AG10803 (cell line): ENCODE data around the gene SEC22B.
"Not testable (repeated sequence)": the region's sequence is repeated elsewhere in the genome, so short reads cannot be mapped to it uniquely, and the experiment has no call there.

Experiments
- DNase-seq: peaks from one replicate; pipeline ENCODE4 v3.0.0; 2010; ENCODE audit warnings: low read depth
- H3K4me3 ChIP-seq: 2 replicates; pipeline ENCODE4 v1.5.1; 2011; ENCODE audit warnings: mild to moderate bottlenecking, low read length, control low read depth
- TF ChIP-seq, protein P1 (sequence below): conservative IDR thresholded peaks from 2 replicates; pipeline ENCODE4 v1.5.1; 2011; ENCODE audit warnings: mild to moderate bottlenecking, low read length, control low read depth, inconsistent platforms

The SEC22B gene

DNA sequence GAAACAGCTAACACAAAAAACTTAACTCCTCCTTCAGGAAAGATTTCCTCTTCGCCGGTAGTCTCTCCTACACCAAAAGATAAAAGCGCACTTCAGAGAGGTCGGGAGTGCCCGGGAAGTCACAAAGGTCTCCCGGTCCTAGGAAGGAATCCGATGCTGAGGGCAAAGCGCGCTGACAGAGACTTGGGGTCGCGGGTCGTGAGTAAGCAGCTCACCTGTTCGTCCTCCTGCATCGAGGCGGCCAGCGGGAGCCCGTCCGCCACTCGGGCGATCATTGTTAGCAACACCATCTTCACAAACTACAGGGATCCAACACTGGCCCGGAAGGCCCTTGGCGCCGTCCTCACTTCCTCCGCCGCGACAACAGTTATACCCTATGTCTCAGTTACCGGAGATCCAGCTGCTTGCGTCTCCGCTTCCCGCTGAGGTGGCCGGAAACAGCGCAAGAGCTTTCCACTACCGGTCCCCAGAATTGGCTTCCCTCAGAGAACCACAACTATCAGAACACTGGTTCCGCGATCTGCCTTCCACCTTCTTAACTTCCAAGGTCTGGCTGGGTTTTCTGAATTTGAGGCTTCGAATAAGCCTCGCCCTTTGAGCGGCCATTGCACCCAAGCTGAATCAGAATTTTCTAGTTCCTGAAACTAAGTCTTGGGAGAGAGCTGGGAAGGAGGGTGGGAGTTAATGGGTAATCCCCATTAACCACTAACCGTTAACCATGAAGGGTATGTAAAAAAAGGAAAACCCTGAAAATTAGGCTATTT, at the start of gene SEC22B:
Gene SEC22B, minus strand, starts transcription at position 429 of the 764 bp plus-strand sequence. Its CDS starts 139 bp downstream, at position 290.
- peak; percentile 95 for DNase-seq

GRCh38 chr1:120217933-120218332, 41.6 kb upstream of the SEC22B start:
- not testable (repeated sequence) for DNase-seq, H3K4me3 ChIP-seq

More for the DNA sequence above, at the start of gene SEC22B:
- H3K4me3 ChIP-seq = peak within 1 kb of the TSS; percentile 88
- TF ChIP-seq, protein P1, sequence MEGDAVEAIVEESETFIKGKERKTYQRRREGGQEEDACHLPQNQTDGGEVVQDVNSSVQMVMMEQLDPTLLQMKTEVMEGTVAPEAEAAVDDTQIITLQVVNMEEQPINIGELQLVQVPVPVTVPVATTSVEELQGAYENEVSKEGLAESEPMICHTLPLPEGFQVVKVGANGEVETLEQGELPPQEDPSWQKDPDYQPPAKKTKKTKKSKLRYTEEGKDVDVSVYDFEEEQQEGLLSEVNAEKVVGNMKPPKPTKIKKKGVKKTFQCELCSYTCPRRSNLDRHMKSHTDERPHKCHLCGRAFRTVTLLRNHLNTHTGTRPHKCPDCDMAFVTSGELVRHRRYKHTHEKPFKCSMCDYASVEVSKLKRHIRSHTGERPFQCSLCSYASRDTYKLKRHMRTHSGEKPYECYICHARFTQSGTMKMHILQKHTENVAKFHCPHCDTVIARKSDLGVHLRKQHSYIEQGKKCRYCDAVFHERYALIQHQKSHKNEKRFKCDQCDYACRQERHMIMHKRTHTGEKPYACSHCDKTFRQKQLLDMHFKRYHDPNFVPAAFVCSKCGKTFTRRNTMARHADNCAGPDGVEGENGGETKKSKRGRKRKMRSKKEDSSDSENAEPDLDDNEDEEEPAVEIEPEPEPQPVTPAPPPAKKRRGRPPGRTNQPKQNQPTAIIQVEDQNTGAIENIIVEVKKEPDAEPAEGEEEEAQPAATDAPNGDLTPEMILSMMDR = no peak

DNA sequence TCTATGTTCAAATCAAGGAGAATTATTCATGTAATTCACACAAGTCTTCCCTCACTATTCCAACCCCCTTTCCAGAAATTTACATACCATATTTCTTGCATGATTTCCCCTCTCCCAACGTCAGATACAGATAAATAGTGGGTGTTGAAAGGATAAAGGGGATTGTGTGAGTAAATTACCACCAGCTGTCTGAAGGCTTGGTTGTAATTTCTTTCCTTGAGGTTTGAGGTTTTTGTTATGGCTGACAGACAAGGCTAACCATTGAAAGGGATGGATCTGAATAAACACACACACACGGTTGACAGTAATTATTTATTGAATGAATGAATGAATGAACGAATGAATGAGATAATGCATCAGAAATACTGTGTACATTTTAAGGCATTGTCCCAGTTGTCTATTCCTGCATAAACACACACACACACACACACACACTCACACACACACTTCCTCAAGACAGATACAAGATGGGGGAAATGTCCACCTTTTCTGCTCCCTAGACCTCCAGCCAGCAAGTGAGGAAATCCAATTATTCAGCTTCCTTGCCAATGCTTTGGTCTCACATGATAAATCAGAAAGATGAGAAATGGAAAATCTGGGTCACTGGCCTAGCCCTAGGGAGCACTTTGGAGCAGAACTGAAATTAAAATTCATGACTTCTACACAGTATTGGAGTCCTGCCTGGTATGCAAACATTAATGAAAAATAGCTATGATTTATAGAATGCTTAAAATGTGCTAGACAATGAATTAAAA, 41.0 kb upstream of the SEC22B start:
- not testable (repeated sequence) for H3K4me3 ChIP-seq
- peak; percentile 29 for DNase-seq

GRCh38 chr1:120213606-120214005, 37.3 kb upstream of the SEC22B start:
- not testable (repeated sequence) for H3K4me3 ChIP-seq, DNase-seq

GRCh38 chr1:120210754-120211153, 34.4 kb upstream of the SEC22B start:
- DNase-seq, H3K4me3 ChIP-seq: not testable (repeated sequence)

- not testable (repeated sequence) for DNase-seq
- H3K4me3 ChIP-seq = peak overlapping the region; percentile 49
Measured at GRCh38 chr1:120196863-120197775, 20.8 kb upstream of the SEC22B start.

- DNase-seq = not testable (repeated sequence)
Measured at GRCh38 chr1:120188626-120189025, 12.3 kb upstream of the SEC22B start.

GRCh38 chr1:120182176-120182707, 5.9 kb upstream of the SEC22B start:
- H3K4me3 ChIP-seq, DNase-seq: not testable (repeated sequence)

More at GRCh38 chr1:120188626-120189025, 12.3 kb upstream of the SEC22B start:
- H3K4me3 ChIP-seq = not testable (repeated sequence)

- H3K4me3 ChIP-seq = peak overlapping the region; percentile 14
- peak; percentile 79 for DNase-seq
Measured at GRCh38 chr1:120179811-120180690, 3.7 kb upstream of the SEC22B start.

DNA sequence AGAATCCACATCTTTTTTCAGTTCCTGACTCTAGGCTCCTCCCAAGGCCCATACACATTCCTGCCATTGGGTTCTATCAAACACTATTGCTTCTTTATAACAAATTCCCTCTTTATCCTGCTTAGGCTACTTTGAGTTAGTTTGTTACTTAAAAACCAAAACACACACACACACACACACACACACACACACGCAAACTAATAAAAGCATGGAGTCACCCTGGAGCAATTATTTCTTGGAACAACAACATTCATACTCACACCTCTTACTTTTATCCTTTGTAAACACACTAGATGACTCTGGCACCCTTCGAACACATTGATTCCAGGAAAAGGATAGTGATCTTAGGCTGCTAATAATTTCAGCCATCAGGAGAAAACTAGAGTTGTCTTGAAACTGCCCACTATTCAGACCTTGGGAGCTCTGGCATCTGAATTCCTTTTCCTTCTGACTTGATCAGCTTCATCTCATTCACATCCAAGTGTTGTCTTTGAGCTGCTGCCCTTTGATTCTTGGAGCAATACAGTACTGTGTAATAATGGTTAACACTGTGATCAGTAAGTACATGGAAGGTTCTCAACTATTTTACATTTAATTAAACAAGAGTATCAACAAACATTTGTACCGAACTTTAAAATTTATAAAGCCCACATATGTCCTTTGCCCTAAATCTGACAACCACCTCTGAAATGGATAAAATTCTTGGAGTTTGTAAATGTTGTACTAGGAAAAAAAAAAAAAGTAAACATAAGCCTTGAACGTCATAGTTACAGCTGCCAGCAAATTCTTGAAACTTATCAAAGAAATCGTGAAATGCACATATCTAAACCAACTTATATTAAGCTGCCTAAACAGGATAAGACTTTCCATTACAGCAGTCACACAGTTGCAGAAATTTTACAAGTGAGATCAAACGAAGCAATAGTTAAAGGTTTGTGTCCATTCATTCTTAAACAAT, 2.8 kb upstream of the SEC22B start:
- DNase-seq = peak; percentile 71
- TF ChIP-seq, protein P1 = 0 out of 2 replicates have a peak, but pooled peaks have one; percentile 5
- H3K4me3 ChIP-seq = peak overlapping the region; percentile 14

- DNase-seq, H3K4me3 ChIP-seq: not testable (repeated sequence)
Measured at GRCh38 chr1:120178058-120178457, 1.7 kb upstream of the SEC22B start.

DNA sequence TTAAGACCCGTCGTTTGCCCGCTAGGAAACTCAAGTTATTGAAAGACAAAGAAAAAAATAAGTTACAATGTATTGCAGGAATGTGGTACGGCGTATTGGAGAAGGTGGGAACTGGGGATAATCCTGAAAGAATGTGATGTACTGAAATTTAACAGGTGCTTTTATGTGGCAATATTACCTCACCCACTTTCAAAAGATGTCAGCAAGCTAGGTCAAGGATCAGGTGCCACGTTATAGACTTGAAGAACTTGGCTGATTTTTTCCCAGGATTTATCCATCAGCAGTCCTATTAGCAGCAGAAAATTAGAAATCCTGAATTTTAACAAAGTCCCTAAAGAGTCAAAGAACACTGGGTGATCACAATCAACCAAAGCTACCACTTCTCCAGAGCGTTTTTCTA, 632 bp downstream of the SEC22B start:
- DNase-seq = peak; percentile 8
- peak overlapping the region; percentile 88 for H3K4me3 ChIP-seq

GRCh38 chr1:120164761-120165160, 11.6 kb downstream of the SEC22B start:
- DNase-seq, H3K4me3 ChIP-seq: not testable (repeated sequence)

DNA sequence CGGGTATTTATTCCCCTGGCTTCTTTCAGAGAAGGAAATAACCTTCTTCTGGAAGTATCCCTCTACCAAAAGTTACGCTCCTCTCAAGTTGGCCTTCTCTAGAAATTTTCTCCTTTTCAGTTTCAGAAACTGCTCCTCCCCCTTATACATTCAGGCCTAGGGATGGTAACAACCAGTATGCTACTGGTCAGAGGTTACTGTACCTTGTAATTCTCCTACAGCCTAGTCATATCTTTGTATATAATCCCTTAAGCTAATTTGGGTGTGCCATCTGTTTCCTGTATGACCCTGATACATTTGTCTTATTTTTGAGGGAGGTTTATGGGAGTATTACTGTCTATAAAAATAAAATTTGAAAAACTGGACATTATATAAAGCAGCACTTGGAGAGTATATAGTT, 14.3 kb downstream of the SEC22B start:
- DNase-seq, H3K4me3 ChIP-seq: not testable (repeated sequence)
